DOHH2 (cell line): Measurements from ENCODE around the gene EXOC6B.

Source experiments
- H3F3A ChIP-seq: fragments of 200-600 bp; sonication (generic), shearing (Covaris generic); 2 replicates; pipeline ENCODE4 v1.6.0; 2016; ENCODE audit warnings: antibody characterized with exemption, mild to moderate bottlenecking; ENCODE audit not compliant: control insufficient read depth, insufficient read depth
- H3K27ac ChIP-seq: fragments of 200-600 bp; sonication (generic); 2 replicates; pipeline ENCODE4 v1.5.1; 2014; ENCODE audit warnings: low read depth, mild to moderate bottlenecking, low read length, moderate library complexity
- H3K27me3 ChIP-seq: fragments of 200-600 bp; sonication (generic); 2 replicates; pipeline ENCODE4 v1.6.1; 2014; ENCODE audit warnings: mild to moderate bottlenecking, low read length, mixed read lengths; ENCODE audit not compliant: control insufficient read depth
- H3K36me3 ChIP-seq: fragments of 200-600 bp; sonication (generic); 2 replicates; pipeline ENCODE4 v1.6.1; 2014; ENCODE audit warnings: mild to moderate bottlenecking, low read length, moderate library complexity, mixed read lengths; ENCODE audit not compliant: control insufficient read depth
- H3K4me1 ChIP-seq: fragments of 200-600 bp; sonication (generic); 2 replicates; pipeline ENCODE4 v1.6.1; 2014; ENCODE audit warnings: mild to moderate bottlenecking, low read length, mixed read lengths; ENCODE audit not compliant: control insufficient read depth
- H3K4me2 ChIP-seq: fragments of 200-600 bp; sonication (generic); 2 replicates; pipeline ENCODE4 v1.6.0; 2014; ENCODE audit warnings: mild to moderate bottlenecking, low read length, moderate library complexity
- H3K4me3 ChIP-seq: fragments of 200-600 bp; sonication (generic); 2 replicates; pipeline ENCODE4 v1.5.1; 2014; ENCODE audit warnings: mild to moderate bottlenecking, low read length, mixed read lengths
- H3K79me2 ChIP-seq: fragments of 200-600 bp; sonication (generic); 2 replicates; pipeline ENCODE4 v1.6.1; 2014; ENCODE audit warnings: mild to moderate bottlenecking, low read length, mixed read lengths; ENCODE audit not compliant: control insufficient read depth
- H3K9me2 ChIP-seq: fragments of 200-600 bp; sonication (generic); replicated peaks from 2 replicates; pipeline ENCODE4 v1.6.1; 2014; ENCODE audit warnings: mild to moderate bottlenecking, low read length, mixed read lengths; ENCODE audit not compliant: control insufficient read depth
- H3K9me3 ChIP-seq: fragments of 200-600 bp; sonication (generic); 2 replicates; pipeline ENCODE4 v1.6.1; 2014; ENCODE audit warnings: antibody characterized with exemption, low read length, mixed read lengths; ENCODE audit not compliant: control insufficient read depth, insufficient read depth
- H4K20me1 ChIP-seq: fragments of 200-600 bp; sonication (generic); 2 replicates; pipeline ENCODE4 v1.6.0; 2014; ENCODE audit warnings: low read depth, mild to moderate bottlenecking, antibody characterized with exemption, low read length, moderate library complexity; ENCODE audit not compliant: control insufficient read depth, insufficient read depth
- CTCF ChIP-seq: fragments of 200-600 bp; sonication (generic); IDR thresholded peaks from one replicate; pipeline ENCODE4 v1.5.1; 2014; ENCODE audit warnings: antibody characterized with exemption, mild to moderate bottlenecking, low read depth, low read length; ENCODE audit not compliant: poor library complexity, severe bottlenecking
- EZH2phosphoT487 ChIP-seq: fragments of 200-600 bp; sonication (generic); IDR thresholded peaks from 2 replicates; pipeline ENCODE4 v1.6.1; 2017; ENCODE audit warnings: borderline replicate concordance, mild to moderate bottlenecking, antibody characterized with exemption, low read length, moderate library complexity, mixed read lengths

EXOC6B gene

GRCh38 chr2:72848436-72849137 lies 22.8 kb upstream of the EXOC6B start:
- no peaks in the 10 kb centered on the region for H3K9me2 ChIP-seq
- no peaks in the 10 kb centered on the region for H3K9me3 ChIP-seq
- no peaks in the 10 kb centered on the region for H3K36me3 ChIP-seq
- TF ChIP-seq CTCF (no peak), EZH2phosphoT487 (no peak)
- no peaks in the 10 kb centered on the region for H4K20me1 ChIP-seq
- H3K79me2 ChIP-seq: no peaks in the 10 kb centered on the region
- no peak overlapping the region for H3K4me2 ChIP-seq
- no peak overlapping the region for H3K27ac ChIP-seq
- no peaks in the 10 kb centered on the region for H3K4me1 ChIP-seq
- no peak overlapping the region for H3K4me3 ChIP-seq
- no peaks in the 10 kb centered on the region for H3F3A ChIP-seq
- H3K27me3 ChIP-seq: no peaks in the 10 kb centered on the region

GRCh38 chr2:72847534-72848315 lies 21.9 kb upstream of the EXOC6B start:
- Histone ChIP-seq H3K4me1 (no peaks in the 10 kb centered on the region), H3K36me3 (no peaks in the 10 kb centered on the region), H3K79me2 (no peaks in the 10 kb centered on the region), H3K27me3 (no peaks in the 10 kb centered on the region), H3F3A (no peaks in the 10 kb centered on the region), H3K9me2 (no peaks in the 10 kb centered on the region), H4K20me1 (no peaks in the 10 kb centered on the region), H3K27ac (no peak overlapping the region), H3K4me3 (no peak overlapping the region), H3K4me2 (no peak overlapping the region), H3K9me3 (no peaks in the 10 kb centered on the region)
- TF ChIP-seq EZH2phosphoT487: no peak
- no peak for TF ChIP-seq CTCF

GRCh38 chr2:72846171-72847095 lies 20.6 kb upstream of the EXOC6B start:
- H3K36me3 ChIP-seq: no peaks in the 10 kb centered on the region
- H3K4me2 ChIP-seq: no peak overlapping the region
- no peaks in the 10 kb centered on the region for H3K9me3 ChIP-seq
- H3K79me2 ChIP-seq: no peaks in the 10 kb centered on the region
- no peak overlapping the region for H3K27ac ChIP-seq
- H3K4me3 ChIP-seq: no peak overlapping the region
- H3K4me1 ChIP-seq: no peaks in the 10 kb centered on the region
- H3F3A ChIP-seq: no peaks in the 10 kb centered on the region
- H4K20me1 ChIP-seq: no peaks in the 10 kb centered on the region
- H3K9me2 ChIP-seq: no peaks in the 10 kb centered on the region
- H3K27me3 ChIP-seq: no peaks in the 10 kb centered on the region
- TF ChIP-seq EZH2phosphoT487: no peak
- no peak for TF ChIP-seq CTCF
